OCI-LY3 (cell line): ENCODE data around the gene BABAM2.

Experiments
- CTCF ChIP-seq: fragments of 200-600, 300-600 bp; sonication (generic); IDR thresholded peaks from 2 replicates; pipeline ENCODE4 v1.5.1; 2014; ENCODE audit warnings: antibody characterized with exemption, low read length, low read depth
- EZH2phosphoT487 ChIP-seq: fragments of 200-600 bp; shearing (Covaris generic); IDR thresholded peaks from 2 replicates; pipeline ENCODE4 v1.6.1; 2018; ENCODE audit warnings: antibody characterized with exemption, mixed run types, low read depth

GRCh38 chr2:28339516-28340175 lies 449.1 kb downstream of the BABAM2 start:
- no peak for TF ChIP-seq CTCF
- no peak for TF ChIP-seq EZH2phosphoT487
